ENCODE measurements around the gene BST2.
A peak's percentile ranks its signal among the peaks of the same experiment; 100 is the strongest.

BST2 gene, protein sequence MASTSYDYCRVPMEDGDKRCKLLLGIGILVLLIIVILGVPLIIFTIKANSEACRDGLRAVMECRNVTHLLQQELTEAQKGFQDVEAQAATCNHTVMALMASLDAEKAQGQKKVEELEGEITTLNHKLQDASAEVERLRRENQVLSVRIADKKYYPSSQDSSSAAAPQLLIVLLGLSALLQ

DNA sequence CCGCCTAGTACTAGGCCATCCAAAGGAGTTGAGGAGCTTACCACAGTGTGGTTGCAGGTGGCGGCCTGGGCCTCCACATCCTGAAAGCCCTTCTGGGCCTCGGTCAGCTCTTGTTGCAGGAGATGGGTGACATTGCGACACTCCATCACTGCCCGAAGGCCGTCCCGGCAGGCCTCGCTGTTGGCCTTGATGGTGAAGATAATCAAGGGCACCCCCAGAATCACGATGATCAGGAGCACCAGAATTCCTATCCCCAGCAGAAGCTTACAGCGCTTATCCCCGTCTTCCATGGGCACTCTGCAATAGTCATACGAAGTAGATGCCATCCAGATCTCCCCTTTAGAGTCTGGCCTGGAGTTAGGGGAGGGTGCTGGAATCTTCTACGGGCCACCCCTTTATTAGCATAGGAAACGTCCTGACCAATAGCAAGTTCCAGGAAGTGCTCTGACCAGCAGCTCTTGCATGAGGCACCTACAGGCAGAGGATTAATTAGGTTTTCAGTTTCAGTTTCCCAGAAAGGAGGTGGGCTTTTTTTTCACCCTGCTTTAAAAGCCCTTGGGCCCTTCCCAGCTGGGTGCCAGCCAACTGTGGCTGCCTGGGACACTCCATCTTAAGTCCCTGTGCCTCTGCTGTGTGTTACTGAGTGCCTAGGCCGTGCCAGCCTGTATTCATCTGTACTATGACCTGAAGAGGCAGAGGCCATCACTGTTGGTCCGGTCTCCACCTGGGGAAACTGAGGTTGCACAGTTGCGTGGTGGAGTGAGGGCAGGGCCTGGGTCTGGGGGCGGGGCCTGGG is at the start of gene BST2:
Gene BST2 (minus strand): TSS at position 381 of the 796 bp plus-strand sequence. CDS start 55 bp downstream, at position 326.
- DNase-seq: peak; percentile 48

DNA sequence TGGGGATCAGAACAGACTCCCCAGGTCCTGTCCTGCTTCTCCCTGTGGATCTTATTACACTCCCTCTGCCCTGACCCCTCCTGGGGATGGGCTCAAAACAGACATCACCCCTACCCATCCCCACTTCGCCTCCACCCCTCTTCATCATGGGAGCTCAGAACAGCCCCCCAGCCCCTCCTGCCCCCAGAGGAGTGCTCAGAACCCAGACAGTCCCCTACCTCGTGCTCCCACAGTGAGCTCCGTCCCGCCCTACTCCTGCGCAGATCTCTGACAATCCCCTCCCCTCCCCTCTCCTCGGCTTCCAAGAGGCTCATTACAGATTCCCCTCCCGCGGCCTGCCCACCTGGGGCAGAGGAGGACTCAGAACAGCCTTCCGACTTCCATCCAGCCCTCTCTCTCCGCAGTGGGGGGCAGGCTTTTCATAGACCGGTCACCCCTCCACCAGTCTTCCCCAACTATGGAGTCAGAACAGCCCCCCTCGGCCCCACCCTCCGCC is 49.2 kb upstream of the BST2 start:
- DNase-seq: no peak

DNA sequence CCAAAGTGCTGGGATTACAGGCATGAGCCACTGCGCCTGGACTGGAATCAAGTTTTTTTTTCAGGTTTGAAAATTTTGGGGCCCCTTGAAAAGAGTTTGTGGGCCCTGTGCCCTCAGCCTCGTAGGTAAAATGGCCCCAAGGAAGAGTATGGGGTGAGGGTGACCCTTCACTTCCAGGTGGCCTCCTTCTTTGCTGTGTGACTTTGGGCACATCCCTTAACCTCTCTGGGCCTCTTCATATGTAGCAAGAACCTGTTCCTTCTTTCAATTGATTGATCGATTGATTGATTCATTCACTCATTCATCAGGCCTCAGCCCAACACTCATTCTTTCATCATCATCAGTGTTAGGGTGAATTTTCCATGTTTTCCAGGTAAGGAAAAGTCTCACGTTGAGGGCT is 46.4 kb upstream of the BST2 start:
- DNase-seq: no peak

DNA sequence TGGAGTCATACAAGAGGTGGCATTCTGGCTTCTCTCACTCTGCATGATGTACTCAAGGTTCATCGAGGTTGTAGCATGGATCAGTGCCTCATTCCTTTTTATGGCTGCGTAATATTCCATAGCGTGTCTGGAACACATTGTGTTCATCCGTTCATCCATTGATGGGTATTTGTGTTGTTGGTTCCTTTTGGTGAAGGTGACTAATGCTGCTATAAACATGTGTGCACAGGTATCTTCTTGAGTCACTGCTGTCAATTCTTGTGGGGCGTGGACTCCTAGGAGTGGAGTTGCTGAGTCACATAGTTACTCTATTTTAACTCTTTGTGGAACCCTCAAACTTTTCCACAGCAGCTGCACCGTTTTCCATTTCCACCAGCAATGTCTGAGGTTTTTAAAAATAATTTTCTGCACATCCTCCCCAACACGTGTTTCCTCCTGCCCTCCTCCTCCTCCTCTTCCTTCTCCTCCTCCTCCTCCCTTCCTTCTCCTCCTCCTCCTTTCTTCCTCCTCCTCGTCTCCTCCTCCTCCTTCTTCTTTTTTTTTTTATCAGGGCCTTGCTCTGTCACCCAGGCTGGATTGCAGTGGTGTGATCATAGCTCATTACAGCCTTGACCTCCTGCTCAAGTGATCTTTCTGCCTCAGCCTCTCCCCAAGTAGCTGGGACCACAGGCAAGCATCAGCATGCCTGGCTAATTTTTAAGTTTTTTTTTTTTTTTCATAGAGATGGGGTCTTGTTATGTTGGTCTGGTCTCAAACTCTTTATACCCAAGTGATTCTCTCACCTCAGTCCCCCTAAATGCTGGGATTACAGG is 45.0 kb upstream of the BST2 start:
- DNase-seq: peak; percentile 62

DNA sequence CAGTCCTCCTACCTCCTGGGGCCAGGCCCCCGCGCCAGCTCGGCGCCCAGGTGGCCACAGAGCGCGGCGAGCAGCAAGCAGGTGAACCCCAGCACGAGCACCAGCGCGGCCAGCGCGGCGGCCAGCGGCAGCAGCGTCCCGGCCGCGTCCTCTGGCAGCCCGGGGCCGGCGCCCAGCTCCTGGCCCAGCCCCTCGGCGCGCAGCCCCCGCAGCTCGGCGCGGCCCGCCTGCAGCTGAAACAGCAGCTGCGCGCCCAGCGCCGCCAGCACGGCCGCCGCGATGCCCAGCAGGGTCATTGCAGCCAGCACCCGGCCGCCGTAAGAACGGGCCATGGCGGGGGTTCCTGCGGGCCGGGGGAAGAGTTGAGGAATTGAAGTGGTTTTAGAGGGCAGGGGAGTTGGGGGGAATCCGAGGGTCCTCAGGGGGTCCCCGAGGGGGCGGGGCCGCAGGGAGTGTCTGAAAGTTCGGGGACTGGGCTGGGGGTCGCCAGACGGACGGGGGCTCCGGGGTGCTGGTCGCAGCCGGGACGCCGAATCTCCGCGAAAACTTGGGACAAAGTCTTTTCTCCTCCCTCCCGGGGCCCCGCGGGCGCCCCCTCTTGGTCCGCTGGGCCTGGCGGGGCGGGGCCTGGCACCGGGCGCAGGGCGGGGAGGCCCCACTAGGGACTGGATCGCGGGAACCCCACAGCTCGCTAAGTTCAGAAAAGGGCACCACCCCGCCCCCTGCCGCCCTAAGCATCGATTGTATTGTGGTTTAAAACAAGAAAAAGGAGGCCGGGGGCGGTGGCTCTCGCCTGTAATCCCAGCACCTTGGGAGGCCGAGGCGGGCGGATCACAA is 42.9 kb upstream of the BST2 start, which contains the start of gene TMEM221:
Gene TMEM221 (minus strand): TSS at position 538 of the 837 bp plus-strand sequence. CDS start 206 bp downstream, at position 332.
- peak; percentile 48 for DNase-seq

DNA sequence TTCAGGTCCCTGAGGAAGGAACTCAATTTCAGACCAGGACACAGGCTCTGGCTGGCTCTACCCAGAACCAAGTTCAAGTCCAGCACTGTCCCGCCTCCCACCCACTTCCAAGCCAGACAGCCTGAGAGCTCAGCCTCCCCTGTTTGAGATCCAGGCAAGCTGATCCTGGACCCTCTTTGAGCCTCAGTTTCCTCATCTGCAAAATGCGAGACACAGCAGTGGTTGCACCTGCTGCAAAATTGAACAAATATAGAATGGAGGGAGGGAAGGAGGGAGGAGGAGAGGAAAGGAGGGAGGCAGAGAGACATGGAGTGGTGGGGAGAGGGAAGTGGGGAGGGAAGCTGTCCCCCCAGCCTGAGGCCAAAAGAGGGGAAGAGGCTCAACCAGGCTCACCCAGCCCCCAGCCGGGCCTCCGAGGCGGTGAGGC is 42.3 kb upstream of the BST2 start:
- DNase-seq: no peak

DNA sequence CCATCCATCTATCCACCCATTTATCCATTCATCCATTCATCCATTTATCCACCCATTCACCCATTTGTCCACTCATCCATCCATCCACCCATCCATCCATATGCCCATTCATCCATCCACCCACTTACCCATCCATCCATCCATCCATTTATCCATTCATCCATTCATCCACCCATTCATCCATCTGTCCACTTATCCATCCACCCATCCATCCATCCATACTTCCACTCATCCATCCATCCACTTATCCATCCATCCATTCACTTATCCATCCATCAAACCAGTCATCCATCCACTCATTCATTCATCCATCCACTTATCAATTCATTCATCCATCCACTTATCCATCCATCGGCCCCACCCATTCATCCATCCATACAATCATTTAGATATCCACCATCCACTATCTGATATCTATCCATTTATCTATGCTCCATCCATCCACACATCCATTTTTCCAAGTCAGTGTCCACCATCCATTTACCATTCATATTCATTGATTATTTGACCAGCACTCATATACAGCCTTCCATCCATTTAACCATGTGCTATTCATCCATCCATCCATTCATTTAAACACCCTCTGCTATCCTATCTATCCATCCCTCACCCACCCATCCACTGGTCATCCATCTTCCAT is 40.2 kb upstream of the BST2 start:
- no peak for DNase-seq

DNA sequence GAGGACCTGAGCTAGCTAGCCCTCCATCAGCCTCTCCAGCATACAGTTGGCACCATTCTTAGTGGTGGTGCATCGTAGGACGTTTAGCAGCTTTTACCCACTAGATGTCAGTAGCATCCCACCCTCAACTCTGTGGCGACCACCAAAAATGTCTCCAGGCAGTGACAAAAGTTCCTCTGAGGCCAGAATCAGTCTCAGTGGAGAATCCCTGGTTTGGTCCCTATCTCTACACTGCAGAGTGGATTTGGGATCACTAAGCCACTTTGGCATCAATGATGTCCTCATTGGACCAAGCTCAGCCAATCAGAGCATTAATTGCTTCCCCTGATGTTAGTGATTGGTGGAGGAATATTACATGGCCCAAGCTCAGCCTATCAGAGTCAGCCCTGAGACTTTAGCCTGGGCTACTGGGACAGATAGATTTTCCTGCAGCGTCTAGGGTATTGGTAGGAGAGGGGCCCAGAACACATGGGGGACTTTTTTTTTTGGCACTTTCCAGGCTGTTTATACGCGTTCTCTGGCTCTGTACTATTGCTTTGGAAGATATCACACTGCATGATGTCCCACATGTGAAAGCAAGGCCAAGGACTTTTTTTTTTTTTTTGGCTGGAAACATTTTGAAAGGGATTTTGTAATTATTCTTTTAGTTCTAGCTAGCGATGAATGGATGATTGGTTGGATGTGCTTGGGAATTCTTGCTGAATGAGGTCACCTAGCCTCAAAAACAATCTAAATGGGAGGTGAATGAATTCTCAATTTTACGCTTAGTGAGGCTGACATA is 36.0 kb upstream of the BST2 start:
- DNase-seq: peak; percentile 31

DNA sequence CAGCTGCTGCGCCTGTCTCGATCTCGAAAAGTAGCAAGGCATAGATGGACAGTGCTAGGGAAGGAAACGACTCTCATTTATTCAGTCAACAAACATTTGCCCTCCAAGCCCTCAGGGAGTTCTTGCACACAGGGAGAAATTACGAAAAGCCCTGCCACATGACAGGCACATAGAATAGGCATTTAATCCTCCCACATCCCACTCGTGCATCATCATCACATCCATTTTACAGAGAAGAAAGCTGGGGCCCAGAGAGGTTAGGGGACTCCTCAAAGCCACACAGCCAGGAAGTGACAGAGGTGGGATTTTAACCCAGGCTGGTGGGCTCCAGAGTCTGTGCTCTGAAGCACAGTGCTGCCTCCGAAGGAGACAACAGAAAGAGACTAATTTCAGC is 31.4 kb upstream of the BST2 start:
- no peak for DNase-seq

DNA sequence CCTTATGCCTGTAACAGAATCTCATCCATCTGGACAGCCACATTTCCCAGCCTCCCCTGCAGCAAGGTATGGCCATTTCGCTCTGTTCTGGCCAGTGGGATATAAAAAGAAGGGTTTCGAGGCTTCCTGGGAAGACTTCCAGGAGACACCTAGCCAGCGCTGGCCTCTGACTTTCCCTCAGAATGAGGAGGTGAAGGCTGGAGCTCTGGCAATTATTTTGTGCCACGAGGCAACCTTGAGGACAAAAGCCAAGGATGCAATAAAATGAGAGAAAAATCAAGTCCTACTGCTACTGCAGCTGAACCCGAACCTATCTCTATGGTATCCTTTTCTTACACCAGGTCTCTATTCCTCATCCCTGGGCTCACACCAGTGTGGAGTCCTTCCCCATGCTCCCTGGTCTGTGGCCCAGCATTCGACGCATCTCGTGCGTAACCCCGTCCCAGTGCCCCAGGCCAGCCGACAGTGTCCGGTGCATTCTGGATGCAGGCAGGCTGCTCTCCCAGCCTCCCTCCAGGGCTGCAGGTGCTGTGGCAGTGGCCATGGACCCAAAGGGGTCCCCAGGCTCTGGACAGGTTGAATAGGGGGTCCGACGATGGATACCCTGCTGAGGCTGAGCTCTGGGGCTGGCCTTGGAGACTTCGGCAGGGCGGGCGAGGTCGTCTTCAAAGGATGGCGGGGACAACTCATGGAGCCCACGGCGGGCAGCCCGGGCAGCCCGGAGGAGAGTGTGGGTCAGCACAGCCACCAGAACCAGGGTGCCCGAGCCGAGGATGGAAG is 30.9 kb upstream of the BST2 start:
- no peak for DNase-seq

DNA sequence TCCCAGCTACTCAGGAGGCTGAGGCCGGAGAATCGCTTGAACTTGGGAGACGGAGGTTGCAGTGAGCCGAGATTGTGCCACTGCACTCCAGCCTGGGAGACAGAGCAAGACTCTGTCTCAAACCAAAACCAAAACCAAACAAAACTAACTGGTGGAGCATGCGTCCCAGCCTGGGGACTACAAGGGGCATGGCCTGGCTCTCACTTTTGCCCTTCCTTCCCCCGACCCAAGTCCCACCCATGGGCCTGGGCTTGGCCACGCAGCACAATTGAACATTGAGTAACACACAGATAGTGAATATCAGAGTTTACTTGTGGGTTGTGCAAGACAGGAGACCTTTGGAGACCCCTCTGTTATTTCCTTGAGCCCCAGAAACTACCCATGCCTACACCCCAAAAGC is 29.8 kb upstream of the BST2 start:
- no peak for DNase-seq

DNA sequence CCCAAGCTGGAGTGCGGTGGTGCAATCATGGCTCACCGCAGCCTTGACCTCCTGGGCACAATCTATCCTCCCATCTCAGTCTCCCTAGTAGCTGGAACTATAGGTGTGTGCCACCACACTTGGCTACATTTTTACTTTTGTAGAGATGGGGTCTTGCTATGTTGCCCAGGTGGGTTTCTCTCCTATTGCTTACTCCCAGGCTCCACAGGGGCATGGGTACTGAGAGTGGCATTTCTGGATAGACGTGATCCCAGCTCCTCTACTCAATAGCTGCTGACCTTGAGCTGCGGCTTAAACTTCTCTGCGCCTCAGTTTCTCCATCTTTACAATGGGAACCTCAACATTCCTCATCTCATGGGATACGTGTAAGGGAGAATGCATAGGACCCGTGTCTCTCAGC is 26.0 kb upstream of the BST2 start:
- no peak for DNase-seq

DNA sequence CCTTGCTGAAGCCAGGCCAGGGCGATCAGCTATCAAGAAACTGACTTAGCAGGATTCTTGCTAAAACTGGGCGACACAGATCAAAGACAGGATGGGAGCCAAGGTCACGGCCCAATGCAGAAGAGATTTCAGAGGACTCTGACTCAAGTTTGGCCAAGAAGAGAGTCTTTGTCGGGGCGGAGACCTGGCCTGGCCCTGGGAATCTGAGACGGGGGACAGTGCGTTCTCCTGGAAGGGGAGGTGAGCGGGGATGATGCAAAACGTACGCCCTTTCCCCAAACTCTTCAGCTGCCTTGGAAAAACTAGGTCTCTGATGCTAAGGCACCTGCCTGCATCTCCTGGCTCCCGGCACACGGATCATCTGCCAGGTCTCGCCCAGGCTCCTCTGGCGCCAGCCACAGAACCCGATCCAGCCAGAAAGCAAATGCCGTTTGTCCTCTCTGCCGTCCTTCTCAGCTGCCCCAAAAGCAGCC is 24.2 kb upstream of the BST2 start:
- DNase-seq: no peak

DNA sequence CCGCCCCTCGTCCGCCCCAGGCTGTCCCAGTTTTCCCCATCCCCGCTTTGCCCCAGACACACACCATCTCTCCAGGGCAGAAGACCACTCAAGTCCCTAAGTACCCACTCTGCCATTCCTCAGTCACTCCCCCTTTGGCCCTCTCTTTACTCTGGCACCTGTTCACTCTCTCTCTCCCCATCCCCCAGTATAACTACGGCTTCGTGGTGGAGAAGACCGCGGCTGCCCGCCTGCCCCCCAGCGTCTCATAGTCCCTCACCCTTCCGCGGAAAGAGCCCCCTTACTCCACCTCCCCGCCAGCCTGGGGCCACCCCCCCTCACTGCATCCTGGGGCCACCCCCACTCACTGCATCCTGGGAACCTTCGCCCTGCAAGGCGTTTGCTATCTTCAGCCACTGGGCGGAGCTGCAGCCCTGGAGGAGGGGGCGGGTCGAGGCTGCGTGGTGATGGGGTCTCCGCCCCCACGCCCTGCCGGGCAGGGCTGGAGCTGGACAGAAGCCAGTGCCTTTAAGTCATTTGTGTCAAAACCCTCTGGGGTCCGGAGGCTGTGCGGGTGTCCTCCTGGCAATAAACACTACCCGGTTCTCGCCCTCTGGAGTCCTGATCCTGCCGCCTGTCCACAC is 19.4 kb upstream of the BST2 start:
- DNase-seq: peak; percentile 30

DNA sequence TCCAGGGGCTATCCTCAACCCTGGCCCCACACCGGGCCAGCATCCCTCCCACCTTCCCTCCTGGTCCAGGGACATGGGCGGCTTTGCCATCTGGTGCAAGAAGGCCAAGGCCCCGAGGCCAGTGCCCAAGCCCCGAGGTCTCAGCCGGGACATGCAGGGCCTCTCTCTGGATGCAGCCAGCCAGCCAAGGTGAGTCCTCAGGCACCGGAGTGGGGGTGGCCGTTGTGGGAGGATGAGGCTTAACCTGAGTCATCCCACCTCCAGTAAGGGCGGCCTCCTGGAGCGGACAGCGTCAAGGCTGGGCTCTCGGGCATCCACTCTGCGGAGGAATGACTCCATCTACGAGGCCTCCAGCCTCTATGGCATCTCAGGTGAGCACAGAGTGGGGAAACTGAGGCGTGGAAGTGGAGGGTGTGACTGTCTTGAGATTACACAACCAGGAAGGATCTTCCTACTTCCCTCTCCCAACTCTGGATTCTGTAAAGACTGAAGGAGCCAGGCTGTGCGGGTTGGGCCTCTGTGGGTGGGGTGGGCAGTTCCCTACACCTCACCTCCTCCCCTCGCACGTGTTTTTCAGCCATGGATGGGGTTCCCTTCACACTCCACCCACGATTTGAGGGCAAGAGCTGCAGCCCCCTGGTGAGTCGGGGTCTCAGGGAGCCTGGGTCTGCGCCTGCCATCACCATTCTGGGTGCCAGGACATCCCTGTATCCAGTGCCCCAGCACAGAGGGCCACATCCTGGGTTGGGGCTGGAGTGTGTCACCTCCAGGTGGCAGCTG is 18.2 kb upstream of the BST2 start:
- DNase-seq: no peak

DNA sequence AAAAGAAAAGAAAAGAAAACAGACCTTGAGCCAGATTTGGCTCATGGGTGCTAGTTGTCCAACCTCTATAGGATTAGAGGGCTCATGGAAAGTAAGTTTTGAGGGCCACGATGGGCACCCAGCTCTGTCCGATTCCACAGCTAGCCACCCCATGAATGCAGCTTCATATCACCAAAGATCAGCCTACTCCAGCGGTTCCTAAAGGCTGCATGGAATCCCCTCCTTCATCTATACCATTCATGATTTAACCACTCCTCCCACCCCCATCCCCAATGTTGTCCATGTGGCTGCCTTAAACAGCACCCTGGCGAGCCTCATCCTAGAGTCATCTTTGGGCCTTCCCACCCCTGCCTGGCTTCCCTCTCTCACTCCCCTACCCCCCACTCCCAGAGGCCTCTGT is 16.5 kb upstream of the BST2 start:
- DNase-seq: no peak

DNA sequence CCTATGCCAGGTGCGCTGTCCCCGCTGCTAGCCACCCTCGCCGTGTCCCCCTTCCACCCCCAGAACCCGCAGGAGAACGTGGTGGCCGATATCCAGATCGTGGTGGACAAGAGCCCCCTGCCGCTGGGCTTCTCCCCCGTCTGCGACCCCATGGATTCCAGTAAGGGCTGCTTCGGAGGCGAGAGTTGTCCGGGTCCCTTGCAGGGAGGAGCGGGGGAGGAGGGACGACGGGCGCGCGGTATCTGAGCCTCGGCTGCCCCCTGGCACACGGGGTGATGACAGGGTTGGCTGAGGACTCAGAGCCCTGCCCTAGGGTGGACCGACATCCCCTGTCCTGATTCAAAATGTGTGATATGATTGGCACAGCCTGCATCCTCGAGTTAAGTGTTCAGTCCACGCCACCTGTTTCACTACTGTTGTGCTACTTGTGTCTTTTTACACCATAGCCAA is 15.1 kb upstream of the BST2 start:
- peak; percentile 17 for DNase-seq

DNA sequence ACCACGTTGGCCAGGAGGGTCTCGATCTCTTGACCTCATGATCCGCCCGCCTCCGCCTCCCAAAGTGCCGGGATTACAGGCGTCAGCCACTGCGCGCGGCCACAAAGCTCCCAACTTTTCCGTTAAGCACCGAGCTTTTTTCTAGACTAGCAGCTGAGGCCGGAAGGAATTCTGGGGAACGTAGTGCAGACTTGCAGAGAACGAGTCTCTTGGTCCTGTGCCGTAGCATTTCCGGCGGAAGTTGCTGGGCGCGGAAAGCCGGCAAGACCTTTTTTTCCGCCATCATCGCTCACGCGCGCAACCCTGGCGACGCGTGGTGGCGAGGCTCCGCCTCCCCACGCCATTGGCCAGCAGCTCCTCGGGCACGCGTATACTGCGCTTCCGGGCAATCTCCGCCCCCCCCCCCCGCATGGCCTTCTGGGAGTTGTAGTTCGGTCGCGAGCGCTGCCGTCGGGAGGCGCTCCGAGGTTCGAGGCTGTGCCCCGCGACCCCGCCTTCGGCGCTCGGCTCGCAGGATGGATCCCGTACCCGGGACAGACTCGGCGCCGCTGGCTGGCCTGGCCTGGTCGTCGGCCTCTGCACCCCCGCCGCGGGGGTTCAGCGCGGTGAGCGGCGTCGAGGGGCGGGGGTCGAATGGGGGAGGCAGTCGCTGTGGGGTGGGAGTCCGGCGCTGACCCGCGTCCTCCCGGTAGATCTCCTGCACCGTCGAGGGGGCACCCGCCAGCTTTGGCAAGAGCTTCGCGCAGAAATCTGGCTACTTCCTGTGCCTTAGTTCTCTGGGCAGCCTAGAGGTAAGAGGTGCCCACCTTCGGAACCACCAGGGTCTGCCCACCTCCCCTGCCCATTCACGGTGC is 14.4 kb upstream of the BST2 start, which contains the start of gene MVB12A:
Gene MVB12A (plus strand): TSS at position 427 of the 854 bp plus-strand sequence. CDS start 89 bp downstream, at position 516.
- peak; percentile 96 for DNase-seq
